ENCODE measurements around the gene OPN3. TPM values are rescaled to one million over a fixed set of nuclear protein-coding genes. Genes with fewer than 3 reads are reported as not detected.

The OPN3 gene
- total and polyA plus RNA-seq, 9 of the 15 experiments (the other 6 are each of a cell fraction or from before 2014, with no cell fraction given) = 4.2 to 34.6 (median 17.0) TPM

DNA sequence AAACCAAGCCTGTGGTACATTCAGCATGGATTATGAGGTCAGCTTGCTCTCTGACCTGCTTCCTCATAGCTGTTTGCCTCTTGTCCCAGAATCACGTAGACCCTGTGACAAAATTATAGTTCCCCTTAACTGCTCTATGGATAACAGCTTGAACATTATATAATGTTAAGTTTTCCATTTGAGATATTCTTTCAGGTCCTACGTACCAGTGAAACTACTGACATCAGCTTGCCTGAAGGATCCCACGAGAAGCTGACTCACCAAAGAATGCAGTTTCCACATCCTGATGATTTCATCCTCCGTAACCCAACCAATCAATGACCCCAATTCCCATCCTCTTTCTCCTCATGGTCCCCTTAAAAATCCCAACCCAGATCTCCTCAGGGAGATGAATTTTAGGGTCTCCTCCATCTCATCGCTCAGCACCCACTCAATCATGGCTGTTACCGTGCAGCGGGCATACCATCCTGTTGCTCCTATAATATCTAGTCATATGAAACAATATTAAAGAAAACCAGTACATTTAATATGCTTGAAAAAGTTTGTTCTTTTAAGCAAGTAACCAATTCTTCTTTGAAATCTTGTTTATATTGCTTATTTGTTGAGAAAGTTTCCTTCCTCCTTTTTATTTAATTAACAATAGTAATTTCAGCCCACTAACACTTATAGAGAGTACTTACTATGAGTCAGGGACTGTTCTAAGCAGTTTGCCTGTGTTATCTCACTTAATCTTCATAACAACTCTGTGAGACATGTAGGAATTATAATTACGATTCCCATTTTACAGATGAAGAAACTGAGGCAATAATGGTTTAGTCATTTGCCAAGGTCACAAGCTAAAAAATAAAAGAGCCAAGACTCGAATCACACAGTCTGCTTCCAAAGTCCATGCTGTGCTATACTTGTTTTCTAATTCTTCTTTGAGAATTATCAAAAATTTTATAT is 27.4 kb downstream of the OPN3 start:
- H3K27me3 ChIP-seq (ENCODE audit: control insufficient read depth in 2 of 2, insufficient read depth in 2 of 2, low read length in 2 of 2) = no peaks in the 10 kb centered on the region
- no peaks in the 10 kb centered on the region for H3K79me2 ChIP-seq (ENCODE audit: control insufficient read depth, insufficient read depth, low read length)
- peaks cover 7 to 24% of the 10 kb centered on the region in 2 experiments for H3K4me1 ChIP-seq (replicated peaks in 1 of 2; ENCODE audit: control insufficient read depth in 2 of 2, insufficient read depth in 2 of 2, low read length in 2 of 2)
- no peak for FAIRE-seq
- POLR2A ChIA-PET = interaction anchor here (0.6 to 0.8 kb wide), 4 partner anchors 10 to 242 kb away, joined by 3 to 6 read pairs (median 4); no protein-coding TSS in a partner anchor
- H3K9me3 ChIP-seq (replicated peaks; ENCODE audit: control insufficient read depth, insufficient read depth, low read depth, low read length) = no peaks in the 10 kb centered on the region
- no peak overlapping the region for H3K4me3 ChIP-seq
- H3K27ac ChIP-seq (ENCODE audit: extremely low read depth, low read depth, low read length) = no peak overlapping the region
- intact Hi-C loops (cut with micrococcal nuclease) (no loop called here), in situ Hi-C loops (cut with MboI) (loop anchor here (25.0 kb wide), 1 partner anchor 374 kb away; the partner anchor contains the start of gene MAP1LC3C)
- no TSS peak for BruUV-seq (replicated peaks)
- DNase-seq (ENCODE audit: extremely low read depth in 1 of 4, low spot score in 3 of 4) = peak in 1 of 4 experiments; percentile 35
- no peaks in the 10 kb centered on the region for H3K9me1 ChIP-seq (ENCODE audit: control insufficient read depth, insufficient read depth, low read length)
- 70% methylated on average over 9 of the region's 9 CpGs for WGBS (ENCODE audit: insufficient coverage, low coverage, missing lambda C conversion rate)
- no peaks in the 10 kb centered on the region for H4K20me1 ChIP-seq (replicated peaks; ENCODE audit: control insufficient read depth, insufficient read depth, low read length)
- H3K36me3 ChIP-seq (ENCODE audit: control insufficient read depth, insufficient read depth, low read length) = 0 out of 3 replicates have a peak, but pooled peaks cover 2% of the 10 kb centered on the region
- no peak for ATAC-seq
- no peak overlapping the region for H3K9ac ChIP-seq (ENCODE audit: insufficient read depth in 1 of 2, low read depth in 2 of 2, low read length in 2 of 2)
- CTCF ChIA-PET (ENCODE audit: low intra/inter-chr PET ratio) = interaction anchor here (2.8 kb wide), 1 partner anchor 222 kb away, joined by 25 read pairs; no protein-coding TSS in a partner anchor
- no peak overlapping the region for H3K4me2 ChIP-seq (ENCODE audit: insufficient read depth, low read length)
- H2AFZ ChIP-seq (ENCODE audit: low read depth, low read length) = no peak overlapping the region
- TF ChIP-seq ZNF124 (CRISPR knock-in tag; IDR thresholded peaks at IDR 0.05) (no peak), SMARCA5 (IDR thresholded peaks at IDR 0.05) (0 out of 2 replicates have a peak, but pooled peaks have one; percentile 66), ZNF175 (CRISPR knock-in tag; IDR thresholded peaks at IDR 0.05; ENCODE audit: low read depth) (peak; percentile 67; the same call in 1 of the 2 replicates), ZNF316 (IDR thresholded peaks at IDR 0.05) (peak; percentile 49), ZNF668 (CRISPR knock-in tag; IDR thresholded peaks at IDR 0.05) (0 out of 2 replicates have a peak, but pooled peaks have one; percentile 15), RBM25 (IDR thresholded peaks at IDR 0.05; ENCODE audit: low read depth, low read length, severe bottlenecking) (peak; percentile 96), TRIM24 (IDR thresholded peaks at IDR 0.05) (peak; percentile 33 to 80; a peak in 3 of 4 replicates), JUND (IDR thresholded peaks at IDR 0.05; ENCODE audit: borderline replicate concordance, low read depth, low read length) (peak; percentile 70; the same call in 1 of the 2 replicates), JUND (tag; IDR thresholded peaks at IDR 0.05; ENCODE audit: borderline replicate concordance, low read depth, low read length) (peak; percentile 48; the same call in 2 of the 3 replicates), ARID1B (IDR thresholded peaks at IDR 0.05) (peak; percentile 50; the same call in 1 of the 2 replicates), KDM1A (IDR thresholded peaks at IDR 0.05) (peak; percentile 61 to 77), NR1H2 (CRISPR knock-in tag; IDR thresholded peaks at IDR 0.05) (no peak), CEBPG (CRISPR knock-in tag; IDR thresholded peaks at IDR 0.05) (no peak), CEBPG (tag; conservative IDR thresholded peaks at IDR 0.05 in 1 of 2, IDR thresholded peaks at IDR 0.05 in 1 of 2) (peak in 1 of 2 experiments; percentile 52; a peak in 2 of 4 replicates), ATF7 (IDR thresholded peaks at IDR 0.05) (0 out of 2 replicates have a peak, but pooled peaks have one; percentile 38), DPF2 (IDR thresholded peaks at IDR 0.05) (0 out of 2 replicates have a peak, but pooled peaks have one; percentile 39)
- TF ChIP-seq, protein P1, sequence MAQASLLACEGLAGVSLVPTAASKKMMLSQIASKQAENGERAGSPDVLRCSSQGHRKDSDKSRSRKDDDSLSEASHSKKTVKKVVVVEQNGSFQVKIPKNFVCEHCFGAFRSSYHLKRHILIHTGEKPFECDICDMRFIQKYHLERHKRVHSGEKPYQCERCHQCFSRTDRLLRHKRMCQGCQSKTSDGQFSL (CRISPR knock-in tag; IDR thresholded peaks at IDR 0.05) = no peak
- TF ChIP-seq, protein P1 (tag; IDR thresholded peaks at IDR 0.05) = no peak
- TF ChIP-seq, protein P2, sequence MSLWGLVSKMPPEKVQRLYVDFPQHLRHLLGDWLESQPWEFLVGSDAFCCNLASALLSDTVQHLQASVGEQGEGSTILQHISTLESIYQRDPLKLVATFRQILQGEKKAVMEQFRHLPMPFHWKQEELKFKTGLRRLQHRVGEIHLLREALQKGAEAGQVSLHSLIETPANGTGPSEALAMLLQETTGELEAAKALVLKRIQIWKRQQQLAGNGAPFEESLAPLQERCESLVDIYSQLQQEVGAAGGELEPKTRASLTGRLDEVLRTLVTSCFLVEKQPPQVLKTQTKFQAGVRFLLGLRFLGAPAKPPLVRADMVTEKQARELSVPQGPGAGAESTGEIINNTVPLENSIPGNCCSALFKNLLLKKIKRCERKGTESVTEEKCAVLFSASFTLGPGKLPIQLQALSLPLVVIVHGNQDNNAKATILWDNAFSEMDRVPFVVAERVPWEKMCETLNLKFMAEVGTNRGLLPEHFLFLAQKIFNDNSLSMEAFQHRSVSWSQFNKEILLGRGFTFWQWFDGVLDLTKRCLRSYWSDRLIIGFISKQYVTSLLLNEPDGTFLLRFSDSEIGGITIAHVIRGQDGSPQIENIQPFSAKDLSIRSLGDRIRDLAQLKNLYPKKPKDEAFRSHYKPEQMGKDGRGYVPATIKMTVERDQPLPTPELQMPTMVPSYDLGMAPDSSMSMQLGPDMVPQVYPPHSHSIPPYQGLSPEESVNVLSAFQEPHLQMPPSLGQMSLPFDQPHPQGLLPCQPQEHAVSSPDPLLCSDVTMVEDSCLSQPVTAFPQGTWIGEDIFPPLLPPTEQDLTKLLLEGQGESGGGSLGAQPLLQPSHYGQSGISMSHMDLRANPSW (CRISPR knock-in tag; IDR thresholded peaks at IDR 0.05) = no peak
